HG02981 (cell line): ENCODE measurements around the gene POTEI.
"Not testable (repeated sequence)": the region's sequence is repeated elsewhere in the genome, so short reads cannot be mapped to it uniquely, and the experiment has no call there.

Experiments used
- ATAC-seq: cut with Tn5 transposase; IDR thresholded peaks from one replicate; pipeline ENCODE4 v1.9.1; 2021; ENCODE audit warnings: mild to moderate bottlenecking, moderate library complexity; ENCODE audit not compliant: unreplicated experiment

The POTEI gene

DNA sequence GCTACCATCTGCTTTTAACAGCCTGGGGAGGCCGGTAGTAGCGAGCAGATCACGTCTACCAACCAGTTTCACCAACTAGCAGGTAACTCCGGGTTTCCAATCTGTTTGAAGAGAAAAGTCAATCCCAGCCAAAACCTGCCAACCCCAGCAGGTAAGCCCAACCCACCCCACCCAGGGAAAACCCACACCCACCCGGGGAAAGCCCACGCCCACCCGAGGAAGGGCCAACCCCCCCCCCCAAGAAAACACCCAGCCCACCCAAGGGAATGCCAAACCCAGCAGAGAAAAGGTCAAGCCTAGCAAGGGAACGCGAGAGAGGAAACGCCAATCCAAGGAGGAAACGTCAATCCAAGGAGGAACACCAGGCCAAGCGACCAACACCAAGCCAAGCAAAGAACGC lies at the start of gene POTEI:
POTEI (minus strand) TSS at position 101 of the 400 bp plus-strand sequence; CDS start at position 8, 93 bp downstream.
- not testable (repeated sequence) for ATAC-seq

- not testable (repeated sequence) for ATAC-seq
Observed at GRCh38 chr2:130556441-130556840, 47.3 kb upstream of the POTEI start.

- not testable (repeated sequence) for ATAC-seq
Observed at GRCh38 chr2:130554178-130554577, 45.0 kb upstream of the POTEI start.

DNA sequence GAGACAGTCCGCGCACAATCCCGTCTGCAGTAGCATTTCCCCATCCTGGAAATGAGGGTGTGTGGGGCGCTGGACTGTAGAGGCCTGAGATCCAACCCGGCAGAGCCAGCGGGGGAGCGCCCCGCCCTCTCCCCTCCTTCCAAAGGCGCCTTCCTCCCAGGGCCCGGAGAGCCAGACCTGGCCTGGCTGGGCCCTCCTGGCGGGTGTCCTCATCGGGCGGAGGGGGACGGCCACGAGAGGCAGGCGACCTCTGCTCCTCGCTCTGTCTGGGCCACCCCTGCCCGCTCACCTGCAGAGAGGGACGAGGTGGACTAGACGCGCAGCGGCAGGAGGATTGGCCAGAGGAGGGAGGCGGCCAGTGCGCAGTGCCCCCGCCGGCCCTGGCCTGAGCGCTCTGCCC lies 40.3 kb upstream of the POTEI start:
- ATAC-seq, result not testable (repeated sequence)

- ATAC-seq, result not testable (repeated sequence)
Observed at GRCh38 chr2:130548418-130548817, 39.3 kb upstream of the POTEI start.

GRCh38 chr2:130544978-130545377 lies 35.9 kb upstream of the POTEI start:
- not testable (repeated sequence) for ATAC-seq

DNA sequence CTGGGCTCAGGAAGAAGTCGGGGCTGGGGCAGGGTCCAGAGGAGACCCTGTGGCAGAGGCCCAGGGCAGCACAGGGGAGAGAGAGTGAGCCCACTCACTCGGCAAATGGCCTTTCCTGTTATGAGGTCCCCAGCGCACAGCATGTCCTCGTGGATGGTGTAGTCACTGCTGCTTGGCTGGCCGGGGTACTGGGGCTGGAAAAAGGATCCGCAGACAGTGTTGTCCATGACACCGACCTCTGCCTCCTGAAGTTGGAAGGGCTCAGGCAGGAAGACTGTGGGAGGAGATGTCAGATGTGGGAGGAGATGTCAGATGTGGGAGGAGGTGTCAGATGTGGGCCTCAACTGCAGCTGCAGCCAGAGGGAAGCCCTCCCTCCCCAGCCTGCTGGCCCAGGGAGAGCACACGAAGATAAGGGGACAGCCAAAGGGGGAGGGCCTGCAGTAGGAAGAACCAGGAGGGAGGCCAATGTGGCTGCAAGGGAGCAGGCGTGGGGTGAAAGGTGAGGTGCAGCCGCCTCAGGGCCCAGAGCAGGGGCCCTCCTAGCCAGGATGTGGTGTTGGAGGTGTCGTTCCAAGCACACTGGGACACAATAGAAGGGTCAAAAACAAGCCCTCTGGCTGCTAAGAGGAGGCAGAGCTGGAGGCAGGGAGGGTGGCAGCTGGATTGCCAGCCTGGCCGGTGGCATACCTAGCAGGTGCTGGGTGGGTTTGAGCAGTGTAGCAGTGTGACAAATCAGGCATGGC lies 34.8 kb upstream of the POTEI start:
- not testable (repeated sequence) for ATAC-seq

GRCh38 chr2:130542789-130543188 lies 33.7 kb upstream of the POTEI start:
- ATAC-seq, result not testable (repeated sequence)

DNA sequence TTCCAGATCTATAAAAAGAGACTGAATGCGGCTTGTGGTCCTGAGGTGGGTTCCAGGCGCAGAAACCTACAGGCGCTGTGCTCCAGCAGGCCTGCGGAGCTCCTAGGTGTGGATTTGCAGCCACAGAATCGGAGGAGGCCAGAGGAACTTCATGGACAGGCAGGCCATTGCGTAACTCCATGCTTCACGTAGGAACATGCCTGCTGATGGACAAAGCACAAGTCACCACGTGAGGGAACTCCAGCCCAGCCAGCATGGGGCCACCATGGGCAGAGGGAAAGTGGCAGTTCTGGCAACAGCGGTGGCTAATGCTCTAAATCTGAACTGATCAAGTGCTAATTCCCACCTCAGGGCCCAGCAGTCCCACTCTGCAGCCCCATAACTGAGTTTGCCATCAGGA lies 29.1 kb upstream of the POTEI start:
- not testable (repeated sequence) for ATAC-seq

DNA sequence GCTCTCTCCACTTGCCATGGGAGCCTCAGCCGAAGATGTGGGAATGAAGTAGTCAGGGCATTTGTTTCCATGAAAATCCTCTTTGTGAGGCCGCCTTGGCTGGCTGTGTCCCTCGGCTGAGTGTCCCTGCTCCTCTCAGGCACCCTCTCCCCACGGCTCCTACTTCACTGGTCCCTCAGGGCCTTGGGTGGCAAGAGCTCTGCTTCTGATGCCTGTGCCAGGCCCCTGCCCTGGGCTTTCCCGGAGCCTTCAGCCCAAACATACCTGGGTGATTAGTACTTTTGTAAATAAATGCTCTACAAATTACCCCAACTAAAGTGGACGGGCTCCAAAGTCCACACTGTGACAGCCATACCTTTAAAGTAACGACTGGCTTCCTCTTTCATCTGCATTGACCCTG lies 27.5 kb upstream of the POTEI start:
- not testable (repeated sequence) for ATAC-seq

GRCh38 chr2:130531672-130532071 lies 22.5 kb upstream of the POTEI start:
- not testable (repeated sequence) for ATAC-seq

DNA sequence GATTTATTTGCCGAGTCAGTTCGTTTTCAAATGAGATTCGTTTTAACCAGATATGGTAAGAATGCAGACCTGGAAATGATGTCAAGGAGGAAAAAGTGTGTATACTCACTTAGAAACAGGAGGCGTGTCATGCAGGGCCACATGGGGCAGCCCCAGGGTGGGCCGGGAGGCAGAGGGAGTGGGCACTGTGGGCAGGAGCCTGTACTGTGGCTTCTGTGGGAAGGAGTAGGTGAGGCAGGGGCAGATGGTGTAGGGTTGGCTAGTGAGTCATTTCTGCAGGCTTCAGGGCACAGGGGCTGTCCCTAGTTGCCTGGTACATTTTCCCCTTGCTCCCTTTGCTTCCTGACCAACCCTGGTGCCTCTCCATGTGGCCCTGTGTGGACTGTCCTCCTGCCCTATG lies 22.1 kb upstream of the POTEI start:
- peak; percentile 72 for ATAC-seq

GRCh38 chr2:130530212-130530611 lies 21.1 kb upstream of the POTEI start:
- ATAC-seq, result not testable (repeated sequence)

DNA sequence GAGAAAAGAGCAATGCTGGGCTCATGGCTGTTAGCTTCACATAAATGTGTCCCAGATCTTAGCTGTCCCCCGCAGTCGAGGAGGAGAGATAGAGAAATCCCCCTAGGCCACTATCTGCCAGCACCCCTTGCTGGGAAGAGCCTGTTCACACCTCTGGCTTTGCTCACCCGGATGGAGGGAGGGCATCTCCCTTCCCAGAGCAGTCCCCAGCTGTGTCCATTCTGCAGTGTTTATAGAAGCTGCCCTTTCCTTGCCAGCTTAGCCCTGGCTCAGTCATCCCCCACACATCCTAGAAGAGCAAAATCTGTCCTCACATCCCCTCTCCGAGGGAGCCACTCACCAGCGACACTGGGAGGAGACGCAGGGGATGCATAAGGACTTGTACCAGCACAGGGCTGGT lies 20.4 kb upstream of the POTEI start:
- ATAC-seq, result not testable (repeated sequence)

GRCh38 chr2:130527365-130527967 lies 18.3 kb upstream of the POTEI start:
- ATAC-seq, result not testable (repeated sequence)

- not testable (repeated sequence) for ATAC-seq
Observed at GRCh38 chr2:130522390-130522789, 13.3 kb upstream of the POTEI start.

GRCh38 chr2:130520992-130521391 lies 11.9 kb upstream of the POTEI start, which contains the start of gene CFC1B:
CFC1B (plus strand) TSS chr2:130521222; CDS start chr2:130521485, 263 bp downstream.
- ATAC-seq, result not testable (repeated sequence)

GRCh38 chr2:130518516-130519106 lies 9.5 kb upstream of the POTEI start:
- ATAC-seq, result not testable (repeated sequence)

- not testable (repeated sequence) for ATAC-seq
Observed at GRCh38 chr2:130511747-130512451, 2.8 kb upstream of the POTEI start.

DNA sequence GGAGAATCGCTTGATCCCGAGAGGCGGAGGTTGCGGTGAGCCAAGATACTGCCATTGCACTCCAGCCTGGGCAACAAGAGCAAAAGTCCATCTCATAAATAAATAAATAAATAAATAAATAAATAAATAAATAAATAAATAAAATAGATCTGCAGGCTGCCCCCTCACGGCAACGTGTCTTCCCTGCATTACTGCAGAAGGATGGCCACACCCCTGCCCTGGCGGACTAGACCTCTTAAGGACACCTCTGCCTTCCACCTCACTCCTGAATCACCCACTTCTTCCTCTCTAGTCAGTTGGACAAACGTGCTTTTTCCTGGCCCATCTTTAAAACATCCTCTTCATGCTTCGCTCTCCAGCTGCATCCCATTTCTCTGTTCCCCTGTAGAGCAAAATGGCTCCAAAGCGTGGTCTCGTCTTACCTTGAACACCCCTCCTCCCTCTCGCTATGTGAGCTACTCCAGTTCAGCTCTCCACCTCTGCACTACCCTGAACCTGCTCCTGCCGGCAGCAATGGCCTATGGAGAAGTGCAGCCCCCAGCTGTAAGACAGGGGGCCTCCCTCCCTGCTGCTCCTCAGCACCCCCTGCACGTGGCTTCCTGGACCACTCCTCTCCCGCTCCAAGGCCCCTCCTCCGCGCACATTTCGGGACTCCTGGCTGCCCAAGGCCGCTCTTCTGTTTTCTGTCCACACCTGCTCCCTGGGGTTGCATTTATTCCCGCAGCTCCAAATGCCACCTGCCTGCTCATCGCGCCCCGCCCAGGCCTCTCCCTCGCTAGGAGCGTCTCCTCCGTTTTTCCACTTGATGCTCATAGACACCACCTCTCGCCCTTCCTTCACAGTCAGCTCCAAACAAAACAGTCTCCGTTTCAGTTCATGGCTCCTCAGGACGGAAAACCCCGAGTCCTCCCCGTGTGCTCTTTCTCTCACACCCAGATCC lies 1.9 kb upstream of the POTEI start:
- not testable (repeated sequence) for ATAC-seq
